Activated CD4-positive, alpha-beta memory T cell treated with anti-CD3 and anti-CD28 coated beads for 36 hours (primary cell): ENCODE results near the gene NME9. TPM values are rescaled to one million over a fixed set of nuclear protein-coding genes. Genes with fewer than 3 reads are reported as not detected.

ENCODE experiments used
- CTCF ChIA-PET: fragments of 350-600 bp; sonication (Branson Sonifier 250); formaldehyde crosslinking; loops from one replicate; lab custom pipeline; 2021; ENCODE audit warnings: antibody characterized with exemption, inconsistent platforms; lab: Charles Lee
- POLR2A ChIA-PET: fragments of 350-600 bp; sonication (Branson Sonifier 250); formaldehyde crosslinking; loops from one replicate; lab custom pipeline; 2021; ENCODE audit warnings: antibody characterized with exemption; lab: Charles Lee
- DNase-seq: peaks from one replicate; pipeline ENCODE4 v3.0.0-alpha.2; 2020
- H3K27ac Mint-ChIP-seq: one replicate; pipeline ENCODE4 v1.8.0; 2021; ENCODE audit warnings: mixed read lengths
- H3K27me3 Mint-ChIP-seq: one replicate; pipeline ENCODE4 v1.8.0; 2021; ENCODE audit warnings: mixed read lengths
- H3K36me3 Mint-ChIP-seq: one replicate; pipeline ENCODE4 v1.8.0; 2021; ENCODE audit warnings: mixed read lengths
- H3K4me1 Mint-ChIP-seq: one replicate; pipeline ENCODE4 v1.8.0; 2021; ENCODE audit warnings: low read depth, mixed read lengths
- H3K4me3 Mint-ChIP-seq: one replicate; pipeline ENCODE4 v1.8.0; 2021; ENCODE audit warnings: mild to moderate bottlenecking, mixed read lengths
- H3K9me3 Mint-ChIP-seq: one replicate; pipeline ENCODE4 v1.8.0; 2021; ENCODE audit warnings: mixed read lengths
- intact Hi-C: fragments of 100-400 bp; cut with micrococcal nuclease; formaldehyde crosslinking; loops from one replicate; pipeline ENCODE4 v1.15.1; 2023
- total RNA-seq, 2 experiments: library from RNA; stranded (reverse); gene quantifications; one replicate each; pipeline ENCODE4 v1.2.3, GENCODE V29; 2021

NME9 gene
- total RNA-seq, 2 experiments from 2014 or later = 0.58 to 0.90 TPM

- Mint-ChIP-seq H3K27me3 (no peaks in the 10 kb centered on the region), H3K27ac (no peak overlapping the region), H3K4me1 (no peaks in the 10 kb centered on the region), H3K9me3 (no peaks in the 10 kb centered on the region), H3K36me3 (peaks cover 5% of the 10 kb centered on the region), H3K4me3 (no peak overlapping the region)
- POLR2A ChIA-PET = no interaction called here
- intact Hi-C loops = no loop called here
- CTCF ChIA-PET = no interaction called here
- DNase-seq = no peak
Observed at GRCh38 chr3:138265745-138266144, 63.9 kb downstream of the NME9 start.

DNA sequence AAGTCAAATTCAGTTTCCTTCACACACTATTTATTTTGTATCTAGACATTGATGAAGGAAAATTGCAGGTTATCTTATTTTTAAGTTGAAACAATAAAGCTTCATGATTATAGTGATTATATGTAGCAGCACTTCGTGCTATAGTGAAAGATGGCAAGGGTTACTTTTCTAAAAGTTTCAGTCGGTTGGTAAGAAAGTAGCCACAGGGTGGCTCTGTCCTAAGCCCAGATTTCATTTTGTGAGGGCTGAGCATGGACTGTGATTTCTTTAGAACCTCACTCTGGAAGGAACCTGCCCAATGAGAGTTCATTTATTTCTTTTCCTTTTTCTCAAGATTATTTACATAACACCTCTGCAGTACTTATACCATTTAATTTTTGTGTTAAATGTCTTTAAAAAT lies 66.5 kb downstream of the NME9 start:
- POLR2A ChIA-PET = no interaction called here
- H3K36me3 Mint-ChIP-seq = peaks cover 5% of the 10 kb centered on the region
- CTCF ChIA-PET = no interaction called here

DNA sequence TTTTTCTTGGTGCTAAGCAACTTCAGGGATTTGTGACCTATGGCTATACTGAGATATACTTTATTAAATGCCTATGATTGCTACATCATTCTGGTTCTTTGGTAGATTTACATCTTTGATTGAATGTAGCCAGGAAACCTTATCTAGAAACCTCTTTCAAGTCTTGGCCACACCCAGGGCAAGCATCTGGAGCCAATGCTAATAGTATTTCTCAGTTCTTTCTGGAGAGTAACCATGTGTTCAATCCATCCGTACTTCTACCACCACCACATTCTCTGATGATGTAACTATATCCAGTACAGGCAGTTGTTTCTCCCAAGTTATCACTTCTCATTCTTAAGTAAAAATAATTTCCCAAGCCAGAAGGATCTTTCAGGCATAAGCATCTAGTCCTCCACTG lies 69.0 kb downstream of the NME9 start:
- ChIA-PET POLR2A (no interaction called here), CTCF (no interaction called here)
- intact Hi-C loops = no loop called here
- Mint-ChIP-seq H3K4me3 (no peak overlapping the region), H3K4me1 (peaks cover 5% of the 10 kb centered on the region), H3K9me3 (no peaks in the 10 kb centered on the region), H3K36me3 (peaks cover 6% of the 10 kb centered on the region), H3K27me3 (no peaks in the 10 kb centered on the region), H3K27ac (no peak overlapping the region)
- DNase-seq = no peak

More for the DNA sequence above, 66.5 kb downstream of the NME9 start:
- H3K9me3 Mint-ChIP-seq = no peaks in the 10 kb centered on the region
- H3K4me1 Mint-ChIP-seq = peaks cover under 1% of the 10 kb centered on the region
- no peak overlapping the region for H3K4me3 Mint-ChIP-seq
- H3K27ac Mint-ChIP-seq = no peak overlapping the region
- DNase-seq = no peak
- intact Hi-C loops = no loop called here
- H3K27me3 Mint-ChIP-seq = no peaks in the 10 kb centered on the region

DNA sequence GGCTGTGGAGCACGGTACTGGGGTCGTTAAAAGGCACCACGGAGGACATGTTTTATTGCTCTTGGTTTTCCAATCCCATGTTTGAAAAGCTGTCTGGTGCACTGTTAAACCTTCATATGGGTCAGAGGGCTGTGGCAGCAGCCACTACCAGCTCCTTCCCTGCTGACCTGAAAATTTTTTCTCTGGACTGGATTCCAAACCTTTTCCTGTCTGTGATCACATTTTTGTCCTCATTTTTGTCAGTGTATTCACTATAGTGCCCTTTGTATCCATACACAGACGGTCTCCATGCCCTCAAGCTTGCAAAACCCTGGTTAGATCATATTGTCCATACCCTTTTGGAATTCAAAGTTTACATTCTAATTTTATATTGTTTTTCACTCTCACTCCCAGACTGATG lies 70.5 kb downstream of the NME9 start:
- DNase-seq = no peak
- H3K9me3 Mint-ChIP-seq = no peaks in the 10 kb centered on the region
- ChIA-PET POLR2A (no interaction called here), CTCF (no interaction called here)
- H3K4me3 Mint-ChIP-seq = no peak overlapping the region
- H3K27me3 Mint-ChIP-seq = no peaks in the 10 kb centered on the region
- no peak overlapping the region for H3K27ac Mint-ChIP-seq
- intact Hi-C loops = no loop called here
- H3K4me1 Mint-ChIP-seq = peaks cover 5% of the 10 kb centered on the region
- H3K36me3 Mint-ChIP-seq = peaks cover 7% of the 10 kb centered on the region

GRCh38 chr3:138257986-138258385 lies 71.7 kb downstream of the NME9 start:
- intact Hi-C loops = no loop called here
- CTCF ChIA-PET = no interaction called here
- no peaks in the 10 kb centered on the region for H3K27me3 Mint-ChIP-seq
- no peaks in the 10 kb centered on the region for H3K9me3 Mint-ChIP-seq
- peaks cover 6% of the 10 kb centered on the region for H3K36me3 Mint-ChIP-seq
- peaks cover 5% of the 10 kb centered on the region for H3K4me1 Mint-ChIP-seq
- H3K4me3 Mint-ChIP-seq = no peak overlapping the region
- DNase-seq = no peak
- H3K27ac Mint-ChIP-seq = no peak overlapping the region
- POLR2A ChIA-PET = no interaction called here

- no peak overlapping the region for H3K4me3 Mint-ChIP-seq
- no peak overlapping the region for H3K27ac Mint-ChIP-seq
- DNase-seq = no peak
- intact Hi-C loops = no loop called here
- no peaks in the 10 kb centered on the region for H3K27me3 Mint-ChIP-seq
- ChIA-PET POLR2A (no interaction called here), CTCF (interaction anchor here (1.2 kb wide), 1 partner anchor 9 kb away, joined by 3 read pairs; no protein-coding TSS in a partner anchor)
- H3K9me3 Mint-ChIP-seq = no peaks in the 10 kb centered on the region
- peaks cover 5% of the 10 kb centered on the region for H3K4me1 Mint-ChIP-seq
- H3K36me3 Mint-ChIP-seq = peaks cover 7% of the 10 kb centered on the region
Observed at GRCh38 chr3:138256022-138256421, 73.6 kb downstream of the NME9 start.

GRCh38 chr3:138254216-138254615 lies 75.4 kb downstream of the NME9 start:
- Mint-ChIP-seq H3K9me3 (no peaks in the 10 kb centered on the region), H3K4me3 (no peak overlapping the region), H3K27me3 (no peaks in the 10 kb centered on the region), H3K27ac (no peak overlapping the region), H3K4me1 (peaks cover 5% of the 10 kb centered on the region), H3K36me3 (peaks cover 7% of the 10 kb centered on the region)
- DNase-seq = no peak
- intact Hi-C loops = no loop called here
- CTCF ChIA-PET = no interaction called here
- POLR2A ChIA-PET = no interaction called here

DNA sequence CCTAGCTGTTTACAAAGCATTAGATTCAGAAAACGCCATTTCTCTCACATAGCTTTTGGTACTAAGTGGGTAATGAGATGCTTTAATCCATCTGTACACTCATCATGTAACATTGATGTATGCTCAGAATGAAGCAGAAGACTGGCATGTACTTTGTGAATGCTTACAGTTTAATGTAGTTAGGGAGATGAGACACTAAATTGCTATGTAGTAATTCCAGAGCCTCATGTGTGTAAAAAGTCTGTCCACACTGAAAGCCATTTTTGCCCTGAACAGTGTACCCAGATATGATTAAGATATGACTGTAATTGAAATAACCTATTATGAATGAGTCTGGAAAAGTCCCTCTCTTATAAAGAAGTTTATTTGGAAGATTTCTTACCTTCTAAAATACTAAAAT lies 76.0 kb downstream of the NME9 start:
- Mint-ChIP-seq H3K36me3 (peaks cover 12% of the 10 kb centered on the region), H3K4me3 (no peak overlapping the region), H3K27ac (no peak overlapping the region), H3K9me3 (no peaks in the 10 kb centered on the region), H3K27me3 (no peaks in the 10 kb centered on the region), H3K4me1 (peaks cover 5% of the 10 kb centered on the region)
- ChIA-PET POLR2A (no interaction called here), CTCF (no interaction called here)
- DNase-seq = no peak
- intact Hi-C loops = no loop called here

Other genes with a start within 250 kb of the NME9 start
- gene DZIP1L, start 214.2 kb downstream of the NME9 start, total RNA-seq = not detected
- not detected for gene A4GNT, start 197.5 kb downstream of the NME9 start, total RNA-seq
- gene DBR1, start 154.9 kb downstream of the NME9 start, total RNA-seq = 10 to 100 TPM; 21.7 to 22.6 TPM
- 10 to 100 TPM; 37.7 to 39.6 TPM for gene ARMC8, start 142.6 kb downstream of the NME9 start, total RNA-seq
- under 1 TPM; 0.10 to 0.19 TPM for gene MRAS, start 18.7 kb upstream of the NME9 start, total RNA-seq
- gene ESYT3, start 104.8 kb upstream of the NME9 start, total RNA-seq = under 1 TPM; 0.17 to 0.19 TPM